Measurements from ENCODE around the gene LRMDA.

- TF ChIP-seq ZBTB26 (tag by site-specific recombination; optimal IDR thresholded peaks at IDR 0.05) (no peak), ZIC2 (tag by site-specific recombination; IDR thresholded peaks at IDR 0.05) (no peak), CTCF (tag by site-specific recombination; IDR thresholded peaks at IDR 0.05) (no peak), ZNF777 (tag by site-specific recombination; IDR thresholded peaks at IDR 0.05; ENCODE audit: borderline replicate concordance) (no peak)
Measured at GRCh38 chr10:76195654-76196390, 764.4 kb downstream of the LRMDA start.
